Measurements from ENCODE around the gene MSN.

MSN gene

DNA sequence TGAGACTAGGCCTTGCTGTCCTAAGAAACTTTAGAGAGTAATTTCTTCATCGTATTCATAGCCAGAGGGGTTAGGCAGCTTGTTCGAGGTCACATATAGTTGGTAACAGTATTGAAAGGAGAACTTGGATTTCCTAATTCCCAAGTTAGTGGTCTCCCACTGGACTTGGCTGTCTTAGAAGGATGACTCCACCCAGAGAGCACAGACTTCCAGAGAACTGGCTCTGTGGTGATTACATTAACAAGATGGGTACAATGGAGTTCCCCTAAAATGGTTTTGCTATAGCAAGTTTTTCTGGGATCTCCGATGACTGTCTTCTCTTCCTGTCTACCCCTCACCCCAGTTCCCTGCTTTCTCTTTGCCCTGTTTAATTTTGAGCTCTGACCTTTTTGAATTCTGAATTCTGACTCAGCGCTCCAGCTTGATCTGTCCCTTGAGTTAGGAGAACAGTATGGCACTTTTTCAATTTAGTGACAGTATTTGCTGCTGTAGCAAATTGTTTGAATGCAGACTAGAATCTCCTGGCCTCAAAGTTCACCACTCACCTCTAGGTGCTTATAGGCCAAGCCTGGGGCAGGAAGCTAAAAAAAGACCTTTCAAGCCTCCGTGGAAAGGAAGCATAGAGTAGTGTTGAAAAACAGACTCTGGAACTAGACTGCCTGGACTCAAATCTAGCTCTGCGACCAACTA lies 6.9 kb downstream of the MSN start:
- DNase-seq (ENCODE audit: low read depth), result no peak

GRCh38 chrX:65677954-65678469 lies 10.6 kb downstream of the MSN start:
- DNase-seq (ENCODE audit: low read depth), result peak; percentile 67

DNA sequence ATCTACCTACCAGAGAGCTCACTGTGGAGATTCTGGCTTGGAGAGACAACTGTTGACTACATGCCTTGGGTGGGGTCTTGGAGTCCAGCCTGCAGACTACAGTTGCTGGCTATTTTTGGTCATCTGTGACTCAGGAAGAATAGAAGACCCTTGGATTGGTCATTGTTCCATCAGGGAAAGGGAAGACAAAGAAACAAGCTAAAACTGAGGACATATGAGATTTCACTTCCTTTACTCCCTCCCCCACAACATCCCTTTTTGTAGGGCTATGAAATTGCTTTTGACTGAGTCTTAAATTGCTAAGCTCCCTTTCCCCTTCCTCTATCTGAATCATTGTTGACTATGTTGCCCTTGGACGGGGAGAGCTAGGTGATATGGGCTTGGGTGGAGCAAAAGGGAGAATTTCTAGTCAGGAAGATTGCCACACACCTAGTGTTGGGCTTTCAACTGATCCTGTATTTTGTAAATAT lies 11.7 kb downstream of the MSN start:
- no peak for DNase-seq (ENCODE audit: low read depth)

DNA sequence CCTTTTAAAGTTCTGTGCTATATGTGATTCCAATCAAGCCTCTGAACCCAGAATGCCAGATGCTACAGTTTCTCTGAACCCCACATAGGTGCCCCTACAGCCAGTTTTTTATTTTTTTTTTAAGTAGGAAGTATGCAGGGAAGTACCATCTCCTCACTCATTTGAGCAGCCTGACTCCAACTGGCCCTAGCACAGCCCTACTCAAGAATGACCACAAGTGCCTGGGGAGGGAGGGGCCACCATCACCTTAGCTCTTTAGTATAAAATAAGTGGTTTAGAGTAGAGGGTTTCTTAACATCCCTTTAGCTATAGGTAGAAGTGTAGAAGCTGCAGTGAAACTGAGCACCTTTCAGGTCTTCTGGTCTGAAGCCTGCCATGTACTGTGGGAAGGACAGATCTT lies 14.4 kb downstream of the MSN start:
- no peak for DNase-seq (ENCODE audit: low read depth)

DNA sequence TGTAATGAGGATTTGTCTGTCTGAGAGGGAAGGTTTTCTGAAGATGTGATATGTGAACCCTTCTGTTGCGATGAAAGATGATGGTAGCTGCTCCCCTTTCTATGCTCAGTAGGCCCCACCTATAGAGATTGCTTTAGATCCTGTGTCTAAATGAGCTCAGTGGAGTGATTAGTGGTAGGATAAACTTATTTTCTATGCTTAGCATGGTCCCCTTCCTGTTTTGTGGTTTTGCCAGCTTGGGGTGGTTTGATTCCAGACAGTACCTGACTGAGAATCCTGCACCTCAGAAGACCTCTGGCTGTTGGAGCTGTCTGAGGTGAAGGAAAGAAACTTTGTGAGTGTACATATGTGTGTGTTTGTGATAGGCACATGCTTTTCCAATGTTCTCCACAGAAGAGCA lies 17.7 kb downstream of the MSN start:
- DNase-seq (ENCODE audit: low read depth), result no peak

DNA sequence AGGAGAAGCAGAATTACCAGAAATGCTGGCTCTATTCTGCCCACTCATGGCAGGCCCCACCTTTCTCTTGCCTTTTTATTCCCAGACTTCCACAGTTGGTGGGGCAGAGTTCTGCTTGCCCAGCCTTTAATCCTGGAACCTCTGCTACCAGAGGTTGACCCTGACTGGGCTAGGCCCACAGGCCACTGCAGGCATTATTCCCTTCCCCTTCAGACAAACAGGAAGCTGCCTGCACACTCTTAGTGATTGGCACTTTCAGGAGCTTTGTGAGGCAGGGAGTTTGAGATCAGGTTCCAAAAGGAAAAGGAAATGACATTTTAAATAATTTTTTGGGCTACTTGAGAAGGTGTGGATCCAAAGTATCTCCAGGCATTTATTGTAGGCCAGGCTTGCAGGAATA lies 18.8 kb downstream of the MSN start:
- DNase-seq (ENCODE audit: low read depth), result no peak

GRCh38 chrX:65687367-65687766 lies 19.9 kb downstream of the MSN start:
- DNase-seq (ENCODE audit: low read depth), result no peak

DNA sequence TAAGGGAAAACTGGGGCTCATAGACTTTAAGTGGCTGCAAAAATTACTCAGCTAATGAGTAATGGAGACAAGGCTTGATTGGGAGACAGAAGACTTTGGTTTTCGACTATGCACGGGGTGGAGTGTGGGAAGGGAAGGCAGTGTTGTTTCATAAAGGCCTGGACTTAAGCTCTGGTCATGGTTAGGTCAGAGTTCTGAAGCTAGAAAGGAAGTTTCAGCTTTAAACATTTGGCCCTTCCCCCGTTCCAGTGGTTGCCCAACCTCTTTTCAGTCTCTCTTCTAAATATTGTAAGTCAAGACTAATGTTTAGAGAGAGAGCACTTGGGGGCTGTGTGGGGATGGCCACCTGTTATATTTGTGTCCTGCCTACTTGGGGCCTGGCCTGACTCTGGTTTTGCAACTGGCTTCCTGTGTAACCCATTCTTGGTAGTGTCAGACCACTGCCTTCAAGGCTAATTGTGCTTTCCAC lies 21.0 kb downstream of the MSN start:
- no peak for DNase-seq (ENCODE audit: low read depth)

- no peak for DNase-seq (ENCODE audit: low read depth)
Observed at GRCh38 chrX:65689377-65689776, 21.9 kb downstream of the MSN start.

- DNase-seq (ENCODE audit: low read depth), result no peak
Observed at GRCh38 chrX:65690057-65690855, 22.8 kb downstream of the MSN start.

DNA sequence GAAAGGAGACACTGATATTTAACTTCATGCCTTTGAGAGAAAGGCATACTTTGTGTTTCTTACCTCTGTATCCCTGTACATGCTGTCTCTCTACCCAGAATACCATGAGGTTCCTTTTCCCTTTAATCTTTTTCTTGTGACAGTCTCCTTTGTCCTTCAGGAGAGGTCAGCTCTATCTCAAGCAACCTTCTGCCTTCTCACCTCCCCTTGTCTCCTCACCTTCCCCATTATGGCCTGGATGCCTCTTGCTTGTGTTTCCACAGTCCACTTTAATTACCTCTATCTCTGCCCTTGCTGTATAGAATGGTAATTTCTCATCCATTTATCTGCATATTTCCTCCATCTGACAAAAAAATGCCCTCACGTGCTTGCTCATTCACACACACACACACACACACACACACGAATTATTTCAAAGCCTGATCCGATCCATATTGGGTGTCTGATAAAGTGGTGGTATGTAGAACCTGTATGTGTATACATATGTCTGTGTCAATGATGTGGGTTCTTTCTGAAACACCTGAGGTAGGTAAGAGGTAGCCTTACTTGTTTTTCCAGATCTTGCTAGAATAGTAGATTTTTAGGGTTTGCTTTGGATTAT lies 28.5 kb downstream of the MSN start:
- no peak for DNase-seq (ENCODE audit: low read depth)

- no peak for DNase-seq (ENCODE audit: low read depth)
Observed at GRCh38 chrX:65696613-65697012, 29.2 kb downstream of the MSN start.

- no peak for DNase-seq (ENCODE audit: low read depth)
Observed at GRCh38 chrX:65697211-65697641, 29.8 kb downstream of the MSN start.

GRCh38 chrX:65697915-65698796 lies 30.7 kb downstream of the MSN start:
- no peak for DNase-seq (ENCODE audit: low read depth)

GRCh38 chrX:65702956-65703355 lies 35.5 kb downstream of the MSN start:
- no peak for DNase-seq (ENCODE audit: low read depth)

DNA sequence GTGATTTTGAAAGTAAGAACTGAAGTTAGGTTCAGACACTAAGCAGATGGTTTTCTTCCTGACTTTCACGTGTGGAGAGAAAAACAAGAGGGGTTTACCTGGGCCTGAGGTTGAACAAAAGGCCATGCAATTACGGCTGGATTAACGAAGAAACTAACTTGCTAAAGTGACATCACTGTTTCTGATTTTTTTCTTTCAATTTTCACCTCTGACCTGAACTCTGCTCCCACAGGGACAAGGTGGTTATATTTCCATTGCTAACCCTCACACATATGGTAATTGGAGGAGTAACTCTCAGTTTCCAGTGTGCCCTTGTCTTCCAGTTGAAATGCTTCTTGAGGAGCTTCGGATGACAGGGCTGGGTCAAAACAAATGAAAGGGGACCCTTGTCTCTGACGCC lies 38.0 kb downstream of the MSN start:
- no peak for DNase-seq (ENCODE audit: low read depth)

DNA sequence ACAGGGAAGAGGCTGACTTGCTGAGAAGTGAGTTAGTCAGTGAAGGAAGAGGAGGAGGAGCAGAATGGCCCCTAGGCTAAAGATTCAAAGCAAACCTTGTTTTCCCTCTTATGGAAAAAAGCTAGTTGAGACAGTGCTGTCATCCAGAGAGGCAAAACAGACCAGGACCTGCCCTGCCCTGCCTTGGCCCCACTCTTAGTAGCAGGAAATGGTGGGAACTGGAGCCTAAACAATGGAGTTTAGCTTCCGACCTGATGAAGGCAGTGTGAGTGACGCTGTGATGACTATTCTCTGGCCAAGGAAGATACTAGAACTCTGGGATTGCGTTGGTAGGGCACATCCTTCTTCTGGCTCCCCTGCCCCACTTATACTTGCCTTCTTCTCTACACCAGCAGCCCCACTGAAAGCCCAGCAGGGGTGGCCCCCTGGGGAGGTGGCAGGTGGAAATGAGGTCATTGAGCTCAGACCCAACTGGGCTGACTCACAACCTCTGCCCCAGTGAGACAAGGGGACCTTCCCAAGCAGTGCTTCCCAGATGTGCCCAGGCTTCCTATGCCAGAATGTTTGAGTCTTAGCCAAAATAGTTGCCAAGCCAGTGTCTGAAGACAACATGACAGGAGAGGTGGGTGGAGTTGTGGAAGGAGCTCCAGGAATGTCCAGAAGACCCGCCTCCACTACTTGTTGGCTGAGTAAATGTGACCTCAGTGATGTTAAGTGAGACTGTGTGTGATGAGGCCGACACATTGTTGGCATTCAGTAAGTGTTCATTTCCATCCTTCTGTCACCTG lies 38.8 kb downstream of the MSN start:
- DNase-seq (ENCODE audit: low read depth), result no peak

DNA sequence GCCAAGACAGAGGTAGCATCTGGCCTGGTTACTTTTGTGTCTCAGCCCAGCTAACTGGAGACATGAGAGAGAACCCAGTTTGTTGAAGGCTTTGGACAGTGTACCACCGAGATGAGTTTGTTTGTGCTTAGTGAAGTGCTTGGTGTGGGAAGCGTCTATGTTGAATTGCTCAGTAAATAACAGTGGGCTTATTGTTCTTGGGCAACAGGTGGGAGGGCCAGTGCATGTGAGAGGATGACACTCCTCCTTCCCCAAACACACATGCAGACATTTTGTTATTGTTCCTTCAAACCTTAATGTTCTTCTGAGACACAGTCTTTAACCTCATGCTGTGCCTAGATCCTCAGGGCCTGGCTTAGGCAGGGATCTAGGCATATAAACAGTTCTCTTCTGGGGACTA lies 39.7 kb downstream of the MSN start:
- no peak for DNase-seq (ENCODE audit: low read depth)

DNA sequence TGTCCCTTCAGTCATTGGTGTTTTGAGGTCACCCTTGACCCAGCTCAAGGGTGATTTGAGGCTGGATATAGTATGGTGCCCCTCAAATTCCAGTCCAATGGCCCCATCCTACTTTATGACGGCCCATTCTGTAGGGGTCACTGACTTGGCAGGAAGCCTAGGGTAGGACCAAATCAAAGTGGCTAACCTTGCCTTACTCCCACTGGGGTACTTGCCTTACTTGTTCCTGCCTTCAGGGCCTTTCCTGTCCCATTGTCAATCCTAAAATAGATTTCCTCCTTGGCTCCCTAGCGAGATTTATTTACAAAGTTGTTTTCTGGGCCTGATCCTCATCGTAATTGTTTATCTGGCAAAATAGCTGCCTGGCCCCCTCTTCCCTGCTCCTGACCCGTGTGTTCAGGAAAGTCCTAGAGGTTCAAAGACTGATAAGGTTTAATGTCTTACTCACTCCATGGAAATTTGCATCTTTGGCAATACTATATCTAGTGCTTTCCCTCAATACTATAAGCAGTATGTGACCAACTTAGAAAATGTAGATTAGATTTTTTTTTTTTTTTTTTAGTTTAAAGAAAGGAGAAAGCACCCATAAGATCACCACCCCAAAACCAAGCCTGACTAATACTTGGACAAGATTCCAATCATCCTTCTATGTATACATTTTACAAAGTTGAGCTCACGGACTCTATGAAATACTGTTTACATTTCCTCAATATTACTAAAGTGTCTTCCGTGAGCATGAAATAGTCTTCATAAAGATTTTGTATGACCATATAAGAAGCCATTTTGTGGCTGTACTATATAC lies 44.8 kb downstream of the MSN start:
- no peak for DNase-seq (ENCODE audit: low read depth)

DNA sequence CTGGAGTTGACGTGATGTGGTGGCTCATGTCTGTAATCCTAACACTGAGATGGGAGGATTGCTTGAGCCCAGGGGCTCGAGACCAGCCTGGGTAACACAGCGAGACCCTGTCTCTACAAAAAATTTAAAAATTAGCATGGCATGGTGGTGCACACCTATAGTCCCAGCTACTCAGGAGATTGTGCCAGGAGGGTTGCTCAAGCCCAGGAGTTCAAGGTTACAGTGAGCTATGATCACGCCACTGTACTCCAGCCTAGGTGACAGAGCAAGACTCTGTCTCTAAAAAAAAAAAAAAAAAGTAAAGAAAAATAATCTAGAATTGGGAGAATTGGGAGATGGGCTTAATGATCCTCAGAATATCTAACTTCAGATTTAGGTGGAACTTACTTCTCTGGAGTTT lies 51.1 kb downstream of the MSN start:
- DNase-seq (ENCODE audit: low read depth), result no peak
